GM18526 (cell line): ENCODE measurements around the gene PLAC1.

Experiments used
- POLR2A ChIP-seq: IDR thresholded peaks from 3 replicates; pipeline ENCODE4 v1.6.1; 2011; ENCODE audit not compliant: insufficient read length; ENCODE audit errors: extremely low read depth

Gene PLAC1

DNA sequence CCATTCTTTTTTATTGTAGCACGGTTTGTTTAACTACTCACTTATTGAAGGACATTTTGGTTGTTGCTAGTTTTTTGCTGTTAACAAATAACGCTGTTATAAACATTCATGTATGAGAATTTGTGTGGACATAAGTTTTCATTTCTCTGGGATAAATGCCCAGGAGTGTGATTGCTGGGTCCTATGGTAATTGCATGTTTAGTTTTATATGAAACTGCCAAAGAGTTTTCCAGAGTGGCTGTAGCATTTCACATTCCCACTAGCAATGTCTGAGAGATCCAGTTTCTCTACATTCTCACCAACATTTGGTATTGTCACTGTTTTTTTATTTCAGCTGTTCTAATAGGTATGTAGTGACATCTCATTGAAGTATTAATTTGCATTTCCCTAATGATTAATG lies 66.8 kb downstream of the PLAC1 start:
- TF ChIP-seq POLR2A: no peak

DNA sequence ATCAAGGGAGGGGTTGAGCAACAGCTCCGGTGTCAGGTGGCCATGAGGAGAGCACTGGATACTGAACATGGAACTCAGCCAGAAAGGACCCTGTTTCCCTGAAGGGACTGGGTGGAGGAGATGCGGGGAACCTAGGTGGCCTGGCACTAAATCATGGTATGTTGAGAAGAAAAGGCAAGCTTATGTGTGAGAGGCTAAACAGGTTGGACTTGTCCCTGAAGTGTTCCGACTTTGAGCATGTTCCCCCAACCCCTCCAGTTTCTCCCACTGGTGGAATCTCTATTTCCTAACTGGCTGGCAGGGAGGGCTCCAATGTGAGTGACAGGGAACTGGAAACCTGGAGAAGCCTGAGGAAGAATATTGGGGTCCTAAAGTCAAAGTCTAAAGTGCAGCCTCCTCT lies 69.5 kb downstream of the PLAC1 start:
- no peak for TF ChIP-seq POLR2A

DNA sequence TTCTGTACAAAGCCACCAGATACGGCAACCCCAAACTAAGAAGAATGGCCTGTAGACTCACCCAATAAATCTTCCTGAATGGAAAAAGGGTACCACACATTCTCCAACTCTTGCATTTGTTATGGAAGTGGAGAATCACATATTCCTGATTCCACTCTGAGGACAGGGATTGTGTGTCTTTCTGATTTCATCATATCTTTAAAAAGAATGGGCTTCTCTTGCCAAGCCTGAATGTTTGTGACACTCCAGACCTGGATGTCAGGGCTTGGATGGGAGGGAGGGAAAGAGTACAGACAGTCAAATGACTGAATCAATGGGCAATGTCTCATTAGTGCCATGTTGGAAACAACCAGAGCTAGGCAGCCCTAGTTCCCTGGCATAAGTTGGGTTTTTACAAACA lies 77.4 kb downstream of the PLAC1 start:
- no peak for TF ChIP-seq POLR2A

DNA sequence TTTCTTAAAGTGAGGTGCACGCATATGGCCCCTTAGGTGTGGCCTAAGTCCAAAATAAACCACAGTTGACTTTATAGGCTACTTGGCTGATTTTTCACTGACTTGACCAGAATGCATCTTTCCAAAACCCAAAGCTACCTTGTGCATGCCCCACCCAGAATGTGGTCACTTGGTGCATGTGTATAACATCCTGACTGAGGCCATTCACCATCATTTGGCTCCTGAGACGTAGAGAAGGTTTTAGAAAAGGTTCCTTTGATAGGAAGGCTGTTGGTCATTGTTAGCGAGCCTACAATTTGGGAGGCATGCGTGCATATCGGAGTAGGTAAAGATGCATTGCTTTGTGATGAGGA lies 84.6 kb downstream of the PLAC1 start:
- TF ChIP-seq POLR2A: no peak

DNA sequence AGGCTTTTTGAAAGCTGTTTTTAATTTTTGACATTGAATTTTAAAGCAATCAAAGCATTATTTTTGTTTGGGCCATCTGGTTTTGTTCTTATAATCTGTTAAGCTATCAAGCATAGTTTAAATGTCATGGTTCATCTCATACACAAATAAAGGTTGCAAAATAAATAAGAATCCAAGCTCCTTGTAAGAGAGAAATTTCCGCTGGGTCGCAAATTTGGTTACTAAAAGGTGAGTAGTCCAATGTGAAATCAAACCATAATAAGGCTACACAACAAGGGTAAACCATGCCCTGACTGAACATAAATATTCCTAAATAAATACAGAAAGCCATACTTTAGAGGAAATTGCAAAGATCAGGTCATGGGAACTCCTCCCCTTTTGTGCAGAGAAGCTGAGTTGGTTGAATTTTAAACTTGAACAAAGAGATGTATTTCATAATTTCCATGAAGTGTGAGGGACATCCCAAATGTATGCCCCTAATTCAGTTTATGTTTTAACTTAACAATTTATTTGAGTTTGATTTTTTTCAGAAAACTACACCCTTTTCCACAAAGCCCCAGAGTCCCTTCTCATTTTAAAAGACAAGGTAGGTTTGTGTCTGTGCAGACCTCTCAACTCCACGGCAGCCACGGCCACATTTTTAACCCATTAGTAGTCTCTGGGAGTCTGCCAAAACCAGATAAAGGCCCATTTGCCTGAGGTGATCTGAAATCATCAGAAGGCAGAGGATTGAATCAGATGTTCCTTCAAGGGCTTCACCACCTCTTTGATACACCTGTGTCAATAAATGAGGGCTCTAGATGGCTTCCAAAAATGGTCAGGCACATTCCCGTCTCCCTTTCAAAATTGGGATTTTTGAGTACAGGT lies 85.2 kb downstream of the PLAC1 start:
- no peak for TF ChIP-seq POLR2A

DNA sequence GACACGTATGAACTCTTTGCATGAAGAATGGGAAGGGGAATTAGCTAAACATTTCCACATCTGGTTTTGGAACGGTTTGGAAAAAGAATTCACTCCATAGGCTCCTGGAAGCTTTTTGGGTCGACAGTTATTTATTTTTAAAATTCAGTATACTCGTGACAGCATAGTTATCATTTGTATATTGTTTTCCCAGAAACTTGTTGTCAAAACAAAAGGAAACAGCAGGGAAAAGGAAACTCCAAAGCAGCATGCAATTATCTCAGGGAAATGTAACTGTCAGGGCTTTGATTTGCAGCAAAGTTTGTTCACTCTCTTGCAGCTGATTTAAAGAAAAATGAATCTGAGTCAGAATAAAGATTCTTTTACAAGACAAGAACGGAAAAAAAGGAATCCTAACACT lies 86.5 kb downstream of the PLAC1 start:
- TF ChIP-seq POLR2A: no peak

DNA sequence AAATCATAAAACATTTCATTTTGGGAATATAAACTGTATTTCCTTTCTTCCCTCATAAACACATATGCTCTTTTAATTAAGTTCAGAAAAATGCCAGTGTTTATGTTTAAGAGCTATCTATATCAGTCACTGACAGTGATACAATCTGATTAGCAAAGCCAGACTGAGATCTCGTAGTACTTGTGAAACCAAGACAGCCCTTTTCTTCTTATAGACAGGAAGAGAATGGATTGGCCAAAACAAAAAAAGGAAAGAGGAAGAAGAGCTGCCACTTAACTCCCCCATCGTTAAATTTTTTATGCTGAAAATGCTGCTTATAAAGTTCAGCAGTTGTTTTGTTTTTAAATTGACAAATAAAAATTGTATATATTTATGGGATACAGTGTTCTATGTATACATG lies 87.4 kb downstream of the PLAC1 start:
- TF ChIP-seq POLR2A: no peak

DNA sequence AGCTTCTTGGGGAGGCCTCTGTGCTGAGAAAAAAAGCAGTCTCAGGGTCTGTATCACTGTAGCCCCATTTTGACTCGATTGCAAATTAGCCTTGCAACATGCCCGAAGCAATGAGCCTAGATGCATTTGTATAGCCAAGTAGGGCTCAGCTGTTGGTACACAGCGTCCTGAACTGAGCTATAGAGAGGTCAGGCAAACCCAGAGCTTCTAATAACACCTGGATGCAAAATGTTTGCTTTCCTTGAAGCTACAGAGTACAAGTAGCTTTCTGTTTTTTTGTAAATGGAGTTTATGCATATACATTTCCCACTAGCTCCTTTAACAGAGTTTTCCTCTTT lies 87.8 kb downstream of the PLAC1 start:
- TF ChIP-seq POLR2A: no peak

DNA sequence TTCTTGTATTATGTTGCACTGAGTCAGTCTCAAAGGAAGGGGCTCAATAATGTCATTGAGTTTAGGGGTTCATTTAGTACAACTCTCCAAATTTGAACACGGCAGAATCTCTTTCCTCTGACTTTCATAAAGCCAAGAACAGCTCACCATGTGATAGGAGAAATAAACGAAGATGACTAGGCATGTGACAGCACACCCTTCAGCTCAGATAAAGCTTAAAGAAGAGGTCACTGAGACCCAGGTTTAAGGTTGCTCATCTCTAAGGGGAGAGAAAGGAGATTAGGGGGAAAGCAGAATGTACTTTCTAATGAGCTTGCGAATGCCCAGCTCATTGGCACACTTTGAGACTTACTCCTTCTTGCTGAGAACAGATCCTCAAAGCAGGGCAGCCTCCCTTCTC lies 89.0 kb downstream of the PLAC1 start:
- no peak for TF ChIP-seq POLR2A

DNA sequence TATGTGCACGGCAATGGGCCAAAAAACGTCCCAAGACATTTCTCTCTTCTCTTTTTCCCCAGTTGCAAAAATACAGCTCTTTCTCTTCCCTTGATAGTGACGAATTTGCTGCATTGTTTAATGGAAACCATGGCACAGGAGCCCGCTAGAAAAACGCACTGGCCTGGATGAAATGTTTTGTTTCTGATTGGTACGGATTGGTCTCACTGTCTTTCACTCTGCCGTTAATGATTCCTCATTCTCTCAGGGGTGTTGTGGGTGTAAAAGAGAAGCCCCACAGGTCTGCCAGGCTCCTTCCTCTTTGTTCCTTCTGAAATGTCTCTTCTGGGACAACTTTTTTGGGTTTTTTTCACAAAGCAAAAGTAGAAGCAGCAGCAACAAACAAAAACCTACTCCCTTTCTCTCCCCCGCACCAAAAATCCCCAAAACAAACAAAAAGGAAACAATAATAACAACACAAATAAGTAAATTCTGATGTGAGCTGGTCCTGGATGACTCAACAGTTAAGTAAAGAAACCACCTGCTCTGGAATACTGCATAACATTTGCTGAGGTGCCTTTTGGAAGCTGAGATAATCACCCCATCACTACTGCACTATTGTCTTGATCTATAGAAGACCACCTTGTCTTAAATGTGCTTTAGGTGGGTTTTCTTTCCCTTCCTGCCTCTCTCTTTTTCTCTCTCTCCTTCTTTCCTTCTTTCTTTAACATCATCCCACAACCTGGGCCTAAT lies 89.8 kb downstream of the PLAC1 start:
- TF ChIP-seq POLR2A: no peak

DNA sequence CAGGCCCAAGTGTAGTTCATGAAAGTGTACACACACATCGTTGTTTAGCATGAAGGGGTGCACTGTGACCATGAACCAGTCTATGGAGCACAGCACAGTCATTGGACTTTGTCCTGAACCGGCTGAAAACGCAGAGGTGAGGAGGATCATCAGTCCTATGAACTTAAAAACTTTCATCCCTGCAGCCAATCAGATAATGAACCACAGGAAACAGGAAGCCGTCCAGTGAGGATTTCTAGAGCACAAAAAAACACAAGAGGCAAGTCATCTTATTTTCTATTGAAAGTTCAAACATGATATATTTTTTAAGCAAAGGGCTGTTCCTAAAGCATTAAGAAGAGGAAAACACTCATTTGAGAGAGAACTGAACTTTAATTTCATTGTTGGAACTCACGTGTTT lies 91.8 kb downstream of the PLAC1 start:
- TF ChIP-seq POLR2A: no peak

DNA sequence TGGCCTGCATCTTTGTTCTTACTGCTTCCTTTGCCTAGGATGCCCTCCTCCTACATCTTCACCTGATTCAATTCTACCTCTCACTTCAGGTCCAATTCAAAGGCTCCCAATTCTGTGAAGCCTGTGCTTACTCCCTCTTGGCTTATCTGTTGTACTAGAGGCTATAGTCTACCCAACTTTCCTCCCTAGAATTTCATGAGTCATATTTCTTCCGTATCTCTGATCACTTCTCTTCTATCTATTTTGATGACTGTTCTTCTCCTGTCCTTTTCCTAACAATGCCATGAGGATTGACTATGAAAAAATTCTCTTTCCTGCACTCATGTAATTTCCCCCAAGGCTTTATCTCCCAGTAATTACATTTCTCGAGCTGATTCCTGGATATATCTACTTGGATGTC lies 96.3 kb downstream of the PLAC1 start:
- no peak for TF ChIP-seq POLR2A

DNA sequence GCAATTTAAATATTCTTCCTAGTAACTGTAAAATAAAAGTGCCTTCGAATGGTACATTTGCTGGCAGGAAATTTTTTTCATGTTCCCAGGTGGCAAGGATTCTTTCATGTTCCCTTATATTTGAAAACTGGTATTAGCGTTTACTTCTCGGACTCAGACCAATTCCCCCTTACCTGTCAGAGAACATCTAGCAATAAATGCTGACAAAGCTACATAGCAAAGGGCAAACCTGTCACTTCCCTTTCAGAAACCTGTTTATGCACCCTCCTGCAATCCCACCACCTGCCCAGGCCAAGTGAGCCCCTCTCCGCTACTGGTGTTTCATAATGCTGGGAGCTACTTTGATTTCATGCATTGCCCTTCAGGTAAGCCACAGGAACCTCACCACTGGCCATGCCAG lies 100.1 kb downstream of the PLAC1 start:
- no peak for TF ChIP-seq POLR2A

DNA sequence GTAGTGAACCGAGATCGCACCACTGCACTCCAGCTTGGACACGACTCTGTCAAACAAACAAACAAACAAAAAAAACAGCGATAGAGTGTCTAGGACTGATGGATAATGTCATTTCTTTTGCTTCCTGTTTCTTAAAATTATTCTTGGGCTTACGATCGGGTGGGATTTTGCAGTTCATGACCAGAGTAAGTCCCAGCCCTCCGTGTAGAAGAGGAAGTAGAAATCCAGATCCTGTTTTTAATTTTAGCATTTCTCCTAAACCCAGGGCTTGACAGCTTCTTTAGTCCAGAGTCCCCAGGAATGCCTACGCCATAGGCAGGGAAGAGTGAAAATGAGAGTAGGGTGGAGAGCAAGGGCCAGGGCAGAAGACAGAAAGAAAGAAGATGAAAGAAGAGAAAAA lies 104.0 kb downstream of the PLAC1 start:
- no peak for TF ChIP-seq POLR2A

DNA sequence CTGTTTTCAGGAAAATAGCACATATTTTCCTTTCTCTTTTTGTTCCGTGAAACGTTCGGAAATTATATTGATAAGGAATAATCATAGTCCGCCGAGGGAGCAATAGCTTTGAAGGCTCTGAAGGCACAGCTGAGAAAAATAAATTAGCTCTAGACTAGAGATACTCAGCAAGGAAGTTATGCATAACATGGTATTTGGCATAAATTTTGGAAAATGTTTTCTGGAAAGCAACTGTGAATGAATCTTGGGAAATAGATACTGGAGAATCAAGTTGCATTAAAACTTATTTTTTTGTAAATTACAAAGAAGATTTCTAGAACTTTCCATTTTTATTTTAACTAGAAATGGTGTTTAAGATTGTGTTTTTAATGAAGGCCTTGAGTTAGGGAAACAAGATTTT lies 105.9 kb downstream of the PLAC1 start:
- no peak for TF ChIP-seq POLR2A

DNA sequence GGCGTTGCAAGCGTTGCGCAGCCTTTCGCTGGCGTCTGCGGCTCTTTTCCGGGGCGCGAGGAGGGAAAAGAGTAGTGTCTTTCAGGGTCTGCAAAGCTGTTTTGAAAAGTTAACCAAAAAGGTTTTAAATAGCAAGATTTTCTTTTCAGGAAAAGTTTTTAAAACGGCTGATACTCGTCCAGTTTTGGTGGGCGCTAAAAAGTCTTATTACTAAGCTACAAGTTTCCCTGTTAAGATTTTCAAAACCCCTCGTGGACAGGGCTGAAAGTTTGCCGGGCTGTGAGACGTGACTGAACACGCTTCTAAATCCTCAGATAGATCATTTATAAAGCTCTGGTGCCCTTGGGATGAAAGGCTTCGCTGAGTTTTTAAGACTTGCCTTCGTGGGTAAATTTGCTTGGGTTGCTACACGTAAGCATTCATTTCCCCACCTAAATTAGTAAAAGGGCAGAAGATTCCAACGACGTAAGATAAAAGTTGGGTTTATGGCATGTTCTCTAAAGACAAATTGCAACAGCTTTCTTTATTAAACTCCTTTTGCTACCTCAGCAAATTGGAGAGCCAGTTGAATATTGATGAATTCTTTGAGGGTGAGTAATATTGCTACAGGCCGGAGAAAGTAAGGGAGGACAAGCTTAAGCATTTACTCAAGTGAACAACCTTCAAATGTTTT lies 106.8 kb downstream of the PLAC1 start:
- no peak for TF ChIP-seq POLR2A
